Smooth muscle cell (in vitro differentiated cells): ENCODE measurements around the gene ANKRD49. TPM values are rescaled to one million over a fixed set of nuclear protein-coding genes. Genes with fewer than 3 reads are reported as not detected.

Source experiments
- DNase-seq: peaks from one replicate; lab custom pipeline; 2025; ENCODE audit not compliant: unreplicated experiment; lab: John Stamatoyannopoulos, UW
- H2AFZ ChIP-seq: fragments of 200-600 bp; sonication (generic); 2 replicates; pipeline ENCODE4 v1.6.0; 2016; ENCODE audit warnings: antibody characterized with exemption, low read depth, mild to moderate bottlenecking
- H3F3A ChIP-seq: fragments of 200-600 bp; sonication (generic); 2 replicates; pipeline ENCODE4 v1.6.0; 2017; ENCODE audit warnings: antibody characterized with exemption, low read depth
- H3K27ac ChIP-seq: fragments of 200-600 bp; sonication (generic); 2 replicates; pipeline ENCODE4 v1.5.1; 2016; ENCODE audit warnings: low read depth, mild to moderate bottlenecking
- H3K27me3 ChIP-seq: fragments of 200-600 bp; sonication (generic); 2 replicates; pipeline ENCODE4 v1.6.1; 2016; ENCODE audit warnings: low read depth, mild to moderate bottlenecking
- H3K36me3 ChIP-seq: fragments of 200-600 bp; sonication (generic); 2 replicates; pipeline ENCODE4 v1.5.1; 2016; ENCODE audit warnings: low read depth
- H3K4me1 ChIP-seq: fragments of 200-600 bp; sonication (generic); 2 replicates; pipeline ENCODE4 v1.5.1; 2016; ENCODE audit warnings: low read depth
- H3K4me2 ChIP-seq: fragments of 200-600 bp; sonication (generic); 2 replicates; pipeline ENCODE4 v1.6.0; 2016; ENCODE audit warnings: mild to moderate bottlenecking
- H3K4me3 ChIP-seq: fragments of 200-600 bp; sonication (generic); 2 replicates; pipeline ENCODE4 v1.5.1; 2016; ENCODE audit warnings: mild to moderate bottlenecking
- H3K79me2 ChIP-seq: fragments of 200-600 bp; sonication (generic); 2 replicates; pipeline ENCODE4 v1.6.0; 2016; ENCODE audit warnings: low read depth, mild to moderate bottlenecking
- H3K9ac ChIP-seq: fragments of 200-600 bp; sonication (generic); 2 replicates; pipeline ENCODE4 v1.6.0; 2016; ENCODE audit warnings: low read depth
- H3K9me3 ChIP-seq: fragments of 200-600 bp; sonication (generic); replicated peaks from 2 replicates; pipeline ENCODE4 v1.5.1; 2016; ENCODE audit warnings: low read depth
- H4K20me1 ChIP-seq: fragments of 200-600 bp; sonication (generic); 2 replicates; pipeline ENCODE4 v1.6.0; 2016; ENCODE audit warnings: low read depth
- WGBS: methylation state at CpG from one replicate; pipeline ENCODE4 v1.1.7; 2016; ENCODE audit warnings: low lambda C conversion rate; 5-methylcytosine and 5-hydroxymethylcytosine counted together
- polyA plus RNA-seq: library from polyadenylated mRNA; unstranded; fragments of >200 nt; fragmentation: Nextera tagmentation; extraction: Ambion mirVana; gene quantifications from 2 replicates; pipeline ENCODE4 v1.2.1, GENCODE V29; 2016
- total RNA-seq: library from RNA; depleted of rRNA; stranded (reverse); fragments of >200 nt; gene quantifications from 2 replicates; pipeline ENCODE4 v1.2.3, GENCODE V29; 2014
- TF ChIP-seq, protein P1 (sequence below): fragments of 200-600 bp; sonication (generic); IDR thresholded peaks from 2 replicates; pipeline ENCODE4 v1.5.1; 2017; ENCODE audit warnings: borderline replicate concordance, mild to moderate bottlenecking, antibody characterized with exemption; ENCODE audit not compliant: insufficient read depth, poor library complexity, severe bottlenecking

Gene ANKRD49
- total and polyA plus RNA-seq, 2 experiments from 2014 or later: 13.6 to 20.3 TPM

- Histone ChIP-seq H3K4me2 (no peak overlapping the region), H3K4me1 (peaks cover 3% of the 10 kb centered on the region), H2AFZ (no peak overlapping the region), H3K9me3 (no peaks in the 10 kb centered on the region), H3K4me3 (no peak overlapping the region), H3K36me3 (no peaks in the 10 kb centered on the region), H3K79me2 (no peaks in the 10 kb centered on the region), H3K9ac (no peak overlapping the region), H3K27ac (no peak overlapping the region), H3K27me3 (no peaks in the 10 kb centered on the region), H3F3A (no peaks in the 10 kb centered on the region), H4K20me1 (no peaks in the 10 kb centered on the region)
- TF ChIP-seq, protein P1, sequence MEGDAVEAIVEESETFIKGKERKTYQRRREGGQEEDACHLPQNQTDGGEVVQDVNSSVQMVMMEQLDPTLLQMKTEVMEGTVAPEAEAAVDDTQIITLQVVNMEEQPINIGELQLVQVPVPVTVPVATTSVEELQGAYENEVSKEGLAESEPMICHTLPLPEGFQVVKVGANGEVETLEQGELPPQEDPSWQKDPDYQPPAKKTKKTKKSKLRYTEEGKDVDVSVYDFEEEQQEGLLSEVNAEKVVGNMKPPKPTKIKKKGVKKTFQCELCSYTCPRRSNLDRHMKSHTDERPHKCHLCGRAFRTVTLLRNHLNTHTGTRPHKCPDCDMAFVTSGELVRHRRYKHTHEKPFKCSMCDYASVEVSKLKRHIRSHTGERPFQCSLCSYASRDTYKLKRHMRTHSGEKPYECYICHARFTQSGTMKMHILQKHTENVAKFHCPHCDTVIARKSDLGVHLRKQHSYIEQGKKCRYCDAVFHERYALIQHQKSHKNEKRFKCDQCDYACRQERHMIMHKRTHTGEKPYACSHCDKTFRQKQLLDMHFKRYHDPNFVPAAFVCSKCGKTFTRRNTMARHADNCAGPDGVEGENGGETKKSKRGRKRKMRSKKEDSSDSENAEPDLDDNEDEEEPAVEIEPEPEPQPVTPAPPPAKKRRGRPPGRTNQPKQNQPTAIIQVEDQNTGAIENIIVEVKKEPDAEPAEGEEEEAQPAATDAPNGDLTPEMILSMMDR: no peak
- no peak for DNase-seq
These were observed 34.8 kb downstream of the ANKRD49 start for GRCh38 chr11:94528551-94528950.

DNA sequence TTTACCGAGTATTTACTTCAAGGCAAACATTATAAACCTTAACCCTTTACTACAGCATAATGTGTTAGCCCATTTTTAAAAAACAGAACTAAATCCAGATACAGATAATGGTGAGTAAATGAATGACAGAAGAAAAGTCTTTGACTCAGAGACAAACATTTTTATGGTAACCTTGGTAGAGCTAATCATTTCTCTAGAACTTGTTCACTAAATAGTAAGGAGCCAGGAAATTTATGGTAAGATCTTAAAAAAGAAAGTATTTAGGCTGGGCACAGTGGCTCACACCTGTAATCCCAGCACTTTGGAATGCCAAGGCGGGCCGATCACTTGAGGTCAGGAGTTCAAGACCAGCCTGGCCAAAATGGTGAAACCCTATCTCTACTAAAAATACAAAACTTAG is 38.4 kb downstream of the ANKRD49 start:
- Histone ChIP-seq H3K4me3 (no peak overlapping the region), H3K9ac (no peak overlapping the region), H4K20me1 (no peaks in the 10 kb centered on the region), H3K79me2 (no peaks in the 10 kb centered on the region), H3K4me1 (no peaks in the 10 kb centered on the region), H3K9me3 (no peaks in the 10 kb centered on the region), H3K27ac (no peak overlapping the region), H3K27me3 (no peaks in the 10 kb centered on the region), H3K4me2 (no peak overlapping the region), H3F3A (no peaks in the 10 kb centered on the region), H3K36me3 (no peaks in the 10 kb centered on the region), H2AFZ (no peak overlapping the region)
- TF ChIP-seq, protein P1: no peak
- 92% methylated on average over 3 of the region's 3 CpGs for WGBS
- no peak for DNase-seq

DNA sequence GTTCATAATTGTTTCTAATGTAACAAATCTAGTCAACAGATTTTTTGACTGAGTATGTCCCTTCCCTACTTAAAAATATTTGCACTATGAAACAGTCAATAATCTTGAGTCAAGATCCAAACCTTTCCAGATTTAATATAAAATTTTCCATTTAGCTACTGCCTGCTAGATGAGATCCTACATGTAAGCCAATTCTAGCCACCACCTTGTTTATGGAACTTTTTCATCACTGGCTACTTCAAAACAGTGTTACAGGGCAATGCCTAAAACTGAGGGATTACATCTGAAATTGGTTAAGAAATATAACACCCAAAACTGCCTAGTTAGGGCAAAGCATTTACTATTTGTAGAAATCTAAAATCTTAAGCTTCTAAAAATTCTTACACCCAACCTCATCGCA is 39.4 kb downstream of the ANKRD49 start:
- no peaks in the 10 kb centered on the region for H3K9me3 ChIP-seq
- H3K27ac ChIP-seq: no peak overlapping the region
- H3F3A ChIP-seq: no peaks in the 10 kb centered on the region
- peak overlapping the region; percentile 38 for H2AFZ ChIP-seq
- TF ChIP-seq, protein P1: no peak
- no peak overlapping the region for H3K4me2 ChIP-seq
- H3K27me3 ChIP-seq: no peaks in the 10 kb centered on the region
- H3K36me3 ChIP-seq: no peaks in the 10 kb centered on the region
- H3K79me2 ChIP-seq: no peaks in the 10 kb centered on the region
- DNase-seq: no peak
- H3K9ac ChIP-seq: no peak overlapping the region
- WGBS: 94% methylated on average over 1 of the region's 1 CpG
- H3K4me1 ChIP-seq: no peaks in the 10 kb centered on the region
- no peak overlapping the region for H3K4me3 ChIP-seq
- H4K20me1 ChIP-seq: no peaks in the 10 kb centered on the region
